HEK293 (cell line): ENCODE data around the gene ZCCHC8.
"Not testable (repeated sequence)": the region's sequence is repeated elsewhere in the genome, so short reads cannot be mapped to it uniquely, and the experiment has no call there.

Experiments
- CTCF ChIA-PET: fragments of 350-600 bp; formaldehyde crosslinking; extraction: SDS; loops from one replicate; lab custom pipeline; 2021; ENCODE audit warnings: antibody characterized with exemption; lab: Yijun Ruan, JAX
- POLR2A ChIA-PET: fragments of 300-600 bp; formaldehyde crosslinking; extraction: SDS; loops from one replicate; lab custom pipeline; 2020; ENCODE audit warnings: antibody characterized with exemption, inconsistent platforms; lab: Yijun Ruan, JAX
- H3K27ac ChIP-seq: fragments of 200-500 bp; sonication (Bioruptor generic); 2 replicates; pipeline ENCODE4 v1.5.1; 2014; ENCODE audit warnings: low read depth, low read length, control low read depth, inconsistent platforms; ENCODE audit errors: extremely low read depth
- H3K36me3 ChIP-seq, 2 experiments: fragments of 200-500 bp in 1 of 2; sonication (Bioruptor generic) in 1 of 2; 1 replicate in 1 of 2; 2 replicates in 1 of 2; pipeline ENCODE4 v1.5.1; 2014 to 2017; ENCODE audit warnings: inconsistent platforms in 2 of 2, low read length in 2 of 2; ENCODE audit not compliant: control insufficient read depth in 2 of 2, insufficient read depth in 1 of 2
- H3K4me1 ChIP-seq: fragments of 200-500 bp; sonication (Bioruptor generic); 2 replicates; pipeline ENCODE4 v1.5.1; 2014; ENCODE audit warnings: mild to moderate bottlenecking, low read length, inconsistent platforms; ENCODE audit not compliant: control insufficient read depth, insufficient read depth
- H3K4me3 ChIP-seq: 2 replicates; pipeline ENCODE4 v1.5.1; 2011; ENCODE audit warnings: low read depth, mild to moderate bottlenecking, control low read depth, low read length, moderate library complexity
- H3K9me3 ChIP-seq: fragments of 200-500 bp; sonication (Bioruptor generic); 2 replicates; pipeline ENCODE4 v1.5.1; 2014; ENCODE audit warnings: low read depth, low read length, inconsistent platforms; ENCODE audit not compliant: control insufficient read depth, insufficient read depth
- BCL11B ChIP-seq: fragments of 450-650 bp; formaldehyde crosslinking; IDR thresholded peaks from 2 replicates; pipeline ENCODE4 v1.5.1; 2016; ENCODE audit warnings: low read depth, missing biosample characterization, missing genetic modification characterization
- GFI1B ChIP-seq: fragments of 450-650 bp; formaldehyde crosslinking; IDR thresholded peaks from 2 replicates; pipeline ENCODE4 v1.5.1; 2016; ENCODE audit warnings: missing biosample characterization, missing genetic modification characterization
- RBAK ChIP-seq: fragments of 450-650 bp; formaldehyde crosslinking; IDR thresholded peaks from 2 replicates; pipeline ENCODE4 v1.5.1; 2016; ENCODE audit warnings: missing biosample characterization, missing genetic modification characterization
- REPIN1 ChIP-seq: fragments of 450-650 bp; formaldehyde crosslinking; IDR thresholded peaks from 2 replicates; pipeline ENCODE4 v1.5.1; 2017; ENCODE audit warnings: missing biosample characterization, missing genetic modification characterization, low read depth
- ZBTB21 ChIP-seq: fragments of 450-650 bp; formaldehyde crosslinking; IDR thresholded peaks from 2 replicates; pipeline ENCODE4 v1.5.1; 2017; ENCODE audit warnings: missing biosample characterization, missing genetic modification characterization
- ZEB2 ChIP-seq: fragments of 450-650 bp; formaldehyde crosslinking; IDR thresholded peaks from 2 replicates; pipeline ENCODE4 v1.5.1; 2016; ENCODE audit warnings: missing biosample characterization, missing genetic modification characterization
- ZNF146 ChIP-seq: fragments of 450-650 bp; formaldehyde crosslinking; IDR thresholded peaks from 2 replicates; pipeline ENCODE4 v1.5.1; 2016; ENCODE audit warnings: missing biosample characterization, missing genetic modification characterization
- ZNF19 ChIP-seq: fragments of 450-650 bp; formaldehyde crosslinking; IDR thresholded peaks from 2 replicates; pipeline ENCODE4; 2016; ENCODE audit warnings: missing biosample characterization, missing genetic modification characterization, low read depth
- ZNF202 ChIP-seq: fragments of 450-650 bp; formaldehyde crosslinking; IDR thresholded peaks from 2 replicates; pipeline ENCODE4 v1.5.1; 2016; ENCODE audit warnings: missing biosample characterization, missing genetic modification characterization, borderline replicate concordance
- ZNF214 ChIP-seq: fragments of 450-650 bp; formaldehyde crosslinking; IDR thresholded peaks from 2 replicates; pipeline ENCODE4 v1.5.1; 2017; ENCODE audit warnings: missing biosample characterization, mild to moderate bottlenecking, missing genetic modification characterization, borderline replicate concordance
- ZNF223 ChIP-seq: fragments of 450-650 bp; formaldehyde crosslinking; IDR thresholded peaks from 2 replicates; pipeline ENCODE4 v1.5.1; 2016; ENCODE audit warnings: missing biosample characterization, missing genetic modification characterization
- ZNF292 ChIP-seq: fragments of 450-650 bp; formaldehyde crosslinking; IDR thresholded peaks from 2 replicates; pipeline ENCODE4 v1.5.1; 2016; ENCODE audit warnings: low read depth, missing biosample characterization, missing genetic modification characterization, borderline replicate concordance
- ZNF366 ChIP-seq: fragments of 450-650 bp; formaldehyde crosslinking; conservative IDR thresholded peaks from 2 replicates; pipeline ENCODE4 v1.5.1; 2016; ENCODE audit warnings: missing biosample characterization, missing genetic modification characterization
- ZNF510 ChIP-seq: fragments of 450-650 bp; formaldehyde crosslinking; IDR thresholded peaks from 2 replicates; pipeline ENCODE4 v1.5.1; 2018; ENCODE audit warnings: mild to moderate bottlenecking, missing genetic modification characterization, missing biosample characterization; ENCODE audit not compliant: insufficient replicate concordance
- ZNF529 ChIP-seq: fragments of 450-650 bp; formaldehyde crosslinking; IDR thresholded peaks from 2 replicates; pipeline ENCODE4 v1.5.1; 2017; ENCODE audit warnings: missing genetic modification characterization, missing biosample characterization; ENCODE audit not compliant: insufficient replicate concordance
- ZNF548 ChIP-seq: fragments of 450-650 bp; formaldehyde crosslinking; IDR thresholded peaks from 2 replicates; pipeline ENCODE4 v1.5.1; 2016; ENCODE audit warnings: missing biosample characterization, missing genetic modification characterization
- ZNF558 ChIP-seq: fragments of 450-650 bp; formaldehyde crosslinking; IDR thresholded peaks from 2 replicates; pipeline ENCODE4 v1.5.1; 2016; ENCODE audit warnings: missing biosample characterization, missing genetic modification characterization
- ZNF629 ChIP-seq: fragments of 450-650 bp; formaldehyde crosslinking; IDR thresholded peaks from 2 replicates; pipeline ENCODE4 v1.5.1; 2017; ENCODE audit warnings: missing biosample characterization, missing genetic modification characterization
- ZNF654 ChIP-seq: fragments of 450-650 bp; formaldehyde crosslinking; IDR thresholded peaks from 2 replicates; pipeline ENCODE4 v1.5.1; 2016; ENCODE audit warnings: low read depth, missing biosample characterization, missing genetic modification characterization
- ZNF791 ChIP-seq: fragments of 450-650 bp; formaldehyde crosslinking; IDR thresholded peaks from 2 replicates; pipeline ENCODE4 v1.5.1; 2016; ENCODE audit warnings: missing biosample characterization, missing genetic modification characterization
- TF ChIP-seq, protein P1 (sequence below): fragments of 450-650 bp; formaldehyde crosslinking; IDR thresholded peaks from 2 replicates; pipeline ENCODE4 v1.5.1; 2016; ENCODE audit warnings: missing biosample characterization, missing genetic modification characterization
- TF ChIP-seq, protein P2 (sequence below): fragments of 450-650 bp; formaldehyde crosslinking; IDR thresholded peaks from 2 replicates; pipeline ENCODE4 v1.5.1; 2016; ENCODE audit warnings: missing biosample characterization, missing genetic modification characterization, borderline replicate concordance
- TF ChIP-seq, protein P3 (sequence below): fragments of 450-650 bp; formaldehyde crosslinking; IDR thresholded peaks from 2 replicates; pipeline ENCODE4 v1.5.1; 2016; ENCODE audit warnings: missing biosample characterization, missing genetic modification characterization
- TF ChIP-seq, protein P4 (sequence below): fragments of 450-650 bp; formaldehyde crosslinking; conservative IDR thresholded peaks from 2 replicates; pipeline ENCODE4 v1.5.1; 2016; ENCODE audit warnings: low read depth, missing biosample characterization, missing genetic modification characterization
- TF ChIP-seq, protein P5 (sequence below): fragments of 450-650 bp; formaldehyde crosslinking; IDR thresholded peaks from 2 replicates; pipeline ENCODE4 v1.5.1; 2016; ENCODE audit warnings: missing biosample characterization, missing genetic modification characterization
- TF ChIP-seq, protein P6 (sequence below): fragments of 450-650 bp; formaldehyde crosslinking; IDR thresholded peaks from 2 replicates; pipeline ENCODE4 v1.5.1; 2017; ENCODE audit warnings: missing biosample characterization, missing genetic modification characterization

The ZCCHC8 gene

DNA sequence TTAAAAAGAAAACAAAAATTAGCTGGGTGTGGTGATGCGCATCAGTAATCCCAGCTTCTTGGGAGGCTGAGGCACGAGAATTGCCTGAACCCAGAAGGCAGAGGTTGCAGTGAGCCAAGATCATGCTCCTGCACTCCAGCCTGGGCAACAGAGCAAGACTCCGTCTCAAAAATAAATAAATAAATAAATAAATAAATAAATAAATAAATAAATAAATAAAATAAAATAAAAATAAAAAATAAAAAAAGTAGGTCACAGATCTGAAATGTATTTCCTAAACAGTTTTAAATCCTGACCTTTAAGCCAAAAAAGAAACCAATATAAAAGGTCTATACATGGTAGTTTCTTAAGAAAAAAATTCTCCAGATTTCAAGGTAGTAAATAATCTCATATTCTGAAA, 12.3 kb upstream of the ZCCHC8 start:
- H3K4me3 ChIP-seq, H3K27ac ChIP-seq, H3K4me1 ChIP-seq, H3K9me3 ChIP-seq: not testable (repeated sequence)
- ChIA-PET CTCF (interaction anchor here (2.2 kb wide), 1 partner anchor 113 kb away, joined by 8 read pairs; no protein-coding TSS in a partner anchor), POLR2A (interaction anchor here (0.6 to 1.1 kb wide), 4 partner anchors 9 to 17 kb away, joined by 3 to 7 read pairs (median 5); partner anchors contain the start of gene ZCCHC8)
- peaks cover 98 to 100% of the 10 kb centered on the region in 2 experiments for H3K36me3 ChIP-seq
- TF ChIP-seq BCL11B (tag by site-specific recombination) (peak; percentile 54; the same call in 1 of the 2 replicates), ZNF366 (peak; percentile 62), RBAK (tag by site-specific recombination) (0 out of 2 replicates have a peak, but pooled peaks have one; percentile 32), REPIN1 (tag by site-specific recombination) (peak; percentile 90; the same call in 1 of the 2 replicates), ZNF146 (tag by site-specific recombination) (peak; percentile 38; the same call in 1 of the 2 replicates), ZNF654 (tag by site-specific recombination) (peak; percentile 72), ZNF791 (tag by site-specific recombination) (peak; percentile 78; the same call in 1 of the 2 replicates), ZNF202 (tag by site-specific recombination) (peak; percentile 98), ZNF214 (peak; percentile 38; the same call in 1 of the 2 replicates), GFI1B (tag by site-specific recombination) (peak; percentile 74; the same call in 1 of the 2 replicates), ZNF223 (tag by site-specific recombination) (0 out of 2 replicates have a peak, but pooled peaks have one; percentile 68), ZNF548 (tag by site-specific recombination) (0 out of 2 replicates have a peak, but pooled peaks have one; percentile 36), ZNF629 (tag by site-specific recombination) (peak; percentile 89), ZNF510 (tag by site-specific recombination) (peak; percentile 97), ZBTB21 (tag by site-specific recombination) (peak; percentile 86), ZNF19 (tag by site-specific recombination) (peak; percentile 94), ZNF558 (tag by site-specific recombination) (peak; percentile 93), ZNF529 (tag by site-specific recombination) (peak; percentile 80), ZEB2 (tag by site-specific recombination) (peak; percentile 51), ZNF292 (peak; percentile 98)
- TF ChIP-seq, protein P1, sequence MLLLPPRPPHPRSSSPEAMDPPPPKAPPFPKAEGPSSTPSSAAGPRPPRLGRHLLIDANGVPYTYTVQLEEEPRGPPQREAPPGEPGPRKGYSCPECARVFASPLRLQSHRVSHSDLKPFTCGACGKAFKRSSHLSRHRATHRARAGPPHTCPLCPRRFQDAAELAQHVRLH (tag by site-specific recombination): peak; percentile 92
- TF ChIP-seq, protein P2, sequence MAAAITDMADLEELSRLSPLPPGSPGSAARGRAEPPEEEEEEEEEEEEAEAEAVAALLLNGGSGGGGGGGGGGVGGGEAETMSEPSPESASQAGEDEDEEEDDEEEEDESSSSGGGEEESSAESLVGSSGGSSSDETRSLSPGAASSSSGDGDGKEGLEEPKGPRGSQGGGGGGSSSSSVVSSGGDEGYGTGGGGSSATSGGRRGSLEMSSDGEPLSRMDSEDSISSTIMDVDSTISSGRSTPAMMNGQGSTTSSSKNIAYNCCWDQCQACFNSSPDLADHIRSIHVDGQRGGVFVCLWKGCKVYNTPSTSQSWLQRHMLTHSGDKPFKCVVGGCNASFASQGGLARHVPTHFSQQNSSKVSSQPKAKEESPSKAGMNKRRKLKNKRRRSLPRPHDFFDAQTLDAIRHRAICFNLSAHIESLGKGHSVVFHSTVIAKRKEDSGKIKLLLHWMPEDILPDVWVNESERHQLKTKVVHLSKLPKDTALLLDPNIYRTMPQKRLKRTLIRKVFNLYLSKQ (tag by site-specific recombination): peak; percentile 90; the same call in 1 of the 2 replicates
- TF ChIP-seq, protein P3, sequence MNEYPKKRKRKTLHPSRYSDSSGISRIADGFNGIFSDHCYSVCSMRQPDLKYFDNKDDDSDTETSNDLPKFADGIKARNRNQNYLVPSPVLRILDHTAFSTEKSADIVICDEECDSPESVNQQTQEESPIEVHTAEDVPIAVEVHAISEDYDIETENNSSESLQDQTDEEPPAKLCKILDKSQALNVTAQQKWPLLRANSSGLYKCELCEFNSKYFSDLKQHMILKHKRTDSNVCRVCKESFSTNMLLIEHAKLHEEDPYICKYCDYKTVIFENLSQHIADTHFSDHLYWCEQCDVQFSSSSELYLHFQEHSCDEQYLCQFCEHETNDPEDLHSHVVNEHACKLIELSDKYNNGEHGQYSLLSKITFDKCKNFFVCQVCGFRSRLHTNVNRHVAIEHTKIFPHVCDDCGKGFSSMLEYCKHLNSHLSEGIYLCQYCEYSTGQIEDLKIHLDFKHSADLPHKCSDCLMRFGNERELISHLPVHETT: peak; percentile 85
- TF ChIP-seq, protein P4, sequence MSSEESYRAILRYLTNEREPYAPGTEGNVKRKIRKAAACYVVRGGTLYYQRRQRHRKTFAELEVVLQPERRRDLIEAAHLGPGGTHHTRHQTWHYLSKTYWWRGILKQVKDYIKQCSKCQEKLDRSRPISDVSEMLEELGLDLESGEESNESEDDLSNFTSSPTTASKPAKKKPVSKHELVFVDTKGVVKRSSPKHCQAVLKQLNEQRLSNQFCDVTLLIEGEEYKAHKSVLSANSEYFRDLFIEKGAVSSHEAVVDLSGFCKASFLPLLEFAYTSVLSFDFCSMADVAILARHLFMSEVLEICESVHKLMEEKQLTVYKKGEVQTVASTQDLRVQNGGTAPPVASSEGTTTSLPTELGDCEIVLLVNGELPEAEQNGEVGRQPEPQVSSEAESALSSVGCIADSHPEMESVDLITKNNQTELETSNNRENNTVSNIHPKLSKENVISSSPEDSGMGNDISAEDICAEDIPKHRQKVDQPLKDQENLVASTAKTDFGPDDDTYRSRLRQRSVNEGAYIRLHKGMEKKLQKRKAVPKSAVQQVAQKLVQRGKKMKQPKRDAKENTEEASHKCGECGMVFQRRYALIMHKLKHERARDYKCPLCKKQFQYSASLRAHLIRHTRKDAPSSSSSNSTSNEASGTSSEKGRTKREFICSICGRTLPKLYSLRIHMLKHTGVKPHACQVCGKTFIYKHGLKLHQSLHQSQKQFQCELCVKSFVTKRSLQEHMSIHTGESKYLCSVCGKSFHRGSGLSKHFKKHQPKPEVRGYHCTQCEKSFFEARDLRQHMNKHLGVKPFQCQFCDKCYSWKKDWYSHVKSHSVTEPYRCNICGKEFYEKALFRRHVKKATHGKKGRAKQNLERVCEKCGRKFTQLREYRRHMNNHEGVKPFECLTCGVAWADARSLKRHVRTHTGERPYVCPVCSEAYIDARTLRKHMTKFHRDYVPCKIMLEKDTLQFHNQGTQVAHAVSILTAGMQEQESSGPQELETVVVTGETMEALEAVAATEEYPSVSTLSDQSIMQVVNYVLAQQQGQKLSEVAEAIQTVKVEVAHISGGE (tag by site-specific recombination): peak; percentile 94
- TF ChIP-seq, protein P5, sequence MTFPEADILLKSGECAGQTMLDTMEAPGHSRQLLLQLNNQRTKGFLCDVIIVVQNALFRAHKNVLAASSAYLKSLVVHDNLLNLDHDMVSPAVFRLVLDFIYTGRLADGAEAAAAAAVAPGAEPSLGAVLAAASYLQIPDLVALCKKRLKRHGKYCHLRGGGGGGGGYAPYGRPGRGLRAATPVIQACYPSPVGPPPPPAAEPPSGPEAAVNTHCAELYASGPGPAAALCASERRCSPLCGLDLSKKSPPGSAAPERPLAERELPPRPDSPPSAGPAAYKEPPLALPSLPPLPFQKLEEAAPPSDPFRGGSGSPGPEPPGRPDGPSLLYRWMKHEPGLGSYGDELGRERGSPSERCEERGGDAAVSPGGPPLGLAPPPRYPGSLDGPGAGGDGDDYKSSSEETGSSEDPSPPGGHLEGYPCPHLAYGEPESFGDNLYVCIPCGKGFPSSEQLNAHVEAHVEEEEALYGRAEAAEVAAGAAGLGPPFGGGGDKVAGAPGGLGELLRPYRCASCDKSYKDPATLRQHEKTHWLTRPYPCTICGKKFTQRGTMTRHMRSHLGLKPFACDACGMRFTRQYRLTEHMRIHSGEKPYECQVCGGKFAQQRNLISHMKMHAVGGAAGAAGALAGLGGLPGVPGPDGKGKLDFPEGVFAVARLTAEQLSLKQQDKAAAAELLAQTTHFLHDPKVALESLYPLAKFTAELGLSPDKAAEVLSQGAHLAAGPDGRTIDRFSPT (tag by site-specific recombination): peak; percentile 57; the same call in 1 of the 2 replicates
- TF ChIP-seq, protein P6, sequence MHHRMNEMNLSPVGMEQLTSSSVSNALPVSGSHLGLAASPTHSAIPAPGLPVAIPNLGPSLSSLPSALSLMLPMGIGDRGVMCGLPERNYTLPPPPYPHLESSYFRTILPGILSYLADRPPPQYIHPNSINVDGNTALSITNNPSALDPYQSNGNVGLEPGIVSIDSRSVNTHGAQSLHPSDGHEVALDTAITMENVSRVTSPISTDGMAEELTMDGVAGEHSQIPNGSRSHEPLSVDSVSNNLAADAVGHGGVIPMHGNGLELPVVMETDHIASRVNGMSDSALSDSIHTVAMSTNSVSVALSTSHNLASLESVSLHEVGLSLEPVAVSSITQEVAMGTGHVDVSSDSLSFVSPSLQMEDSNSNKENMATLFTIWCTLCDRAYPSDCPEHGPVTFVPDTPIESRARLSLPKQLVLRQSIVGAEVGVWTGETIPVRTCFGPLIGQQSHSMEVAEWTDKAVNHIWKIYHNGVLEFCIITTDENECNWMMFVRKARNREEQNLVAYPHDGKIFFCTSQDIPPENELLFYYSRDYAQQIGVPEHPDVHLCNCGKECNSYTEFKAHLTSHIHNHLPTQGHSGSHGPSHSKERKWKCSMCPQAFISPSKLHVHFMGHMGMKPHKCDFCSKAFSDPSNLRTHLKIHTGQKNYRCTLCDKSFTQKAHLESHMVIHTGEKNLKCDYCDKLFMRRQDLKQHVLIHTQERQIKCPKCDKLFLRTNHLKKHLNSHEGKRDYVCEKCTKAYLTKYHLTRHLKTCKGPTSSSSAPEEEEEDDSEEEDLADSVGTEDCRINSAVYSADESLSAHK: peak; percentile 11; the same call in 1 of the 2 replicates
